ENCODE data around the gene UBAP2L.
A peak's percentile ranks its signal among the peaks of the same experiment; 100 is the strongest.
"Not testable (repeated sequence)": the region's sequence is repeated elsewhere in the genome, so short reads cannot be mapped to it uniquely, and the experiment has no call there.

UBAP2L gene

DNA sequence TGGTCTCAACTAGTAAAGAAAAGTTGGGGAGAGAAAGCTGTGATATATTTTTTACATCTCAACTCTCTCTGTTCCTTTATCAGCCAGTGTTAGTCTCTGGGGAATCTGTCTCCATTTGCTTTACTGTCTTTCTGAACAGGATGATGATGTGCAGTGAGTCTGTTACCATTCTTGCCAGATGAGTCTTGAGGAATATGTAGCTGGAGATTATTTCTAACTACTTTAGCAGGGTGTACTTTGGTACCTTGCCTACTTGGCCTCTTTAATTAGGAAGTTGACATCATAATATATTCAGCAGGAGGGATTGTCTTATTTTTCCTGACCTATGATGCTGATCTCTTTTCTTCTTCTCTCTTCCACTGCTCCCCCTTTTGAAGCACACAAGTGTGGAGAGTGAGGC lies 35.9 kb downstream of the UBAP2L start:
- peak; percentile 18 for DNase-seq (ENCODE audit: low spot score)

GRCh38 chr1:154258784-154259183 lies 38.0 kb downstream of the UBAP2L start:
- no peak for DNase-seq (ENCODE audit: low spot score)

- no peak for DNase-seq (ENCODE audit: low spot score)
Observed at GRCh38 chr1:154260127-154260526, 39.4 kb downstream of the UBAP2L start.

- no peak for DNase-seq (ENCODE audit: low spot score)
Observed at GRCh38 chr1:154263465-154264332, 42.9 kb downstream of the UBAP2L start.

- no peak for DNase-seq (ENCODE audit: low spot score)
Observed at GRCh38 chr1:154264454-154264853, 43.7 kb downstream of the UBAP2L start.

DNA sequence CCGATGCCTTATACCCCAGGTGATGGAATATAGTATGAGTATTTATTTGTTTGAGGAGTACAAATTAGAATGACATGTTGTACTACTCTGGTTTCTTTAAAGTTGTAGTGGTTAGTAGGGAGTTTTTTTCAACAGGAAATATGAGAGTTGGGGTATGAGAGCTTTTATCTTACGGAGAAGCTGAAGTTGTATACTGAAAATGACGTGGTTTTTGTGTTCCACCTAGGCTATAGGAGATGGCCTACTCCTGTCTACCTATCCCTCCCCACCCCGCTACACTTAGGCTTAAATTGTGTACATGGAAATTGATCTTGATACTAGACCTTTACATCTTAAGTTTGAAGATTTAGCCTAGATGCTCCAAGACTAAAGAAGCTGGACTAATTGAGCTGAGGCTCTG lies 44.8 kb downstream of the UBAP2L start:
- no peak for DNase-seq (ENCODE audit: low spot score)

- DNase-seq (ENCODE audit: low spot score) = no peak
Observed at GRCh38 chr1:154270833-154271232, 50.1 kb downstream of the UBAP2L start.

DNA sequence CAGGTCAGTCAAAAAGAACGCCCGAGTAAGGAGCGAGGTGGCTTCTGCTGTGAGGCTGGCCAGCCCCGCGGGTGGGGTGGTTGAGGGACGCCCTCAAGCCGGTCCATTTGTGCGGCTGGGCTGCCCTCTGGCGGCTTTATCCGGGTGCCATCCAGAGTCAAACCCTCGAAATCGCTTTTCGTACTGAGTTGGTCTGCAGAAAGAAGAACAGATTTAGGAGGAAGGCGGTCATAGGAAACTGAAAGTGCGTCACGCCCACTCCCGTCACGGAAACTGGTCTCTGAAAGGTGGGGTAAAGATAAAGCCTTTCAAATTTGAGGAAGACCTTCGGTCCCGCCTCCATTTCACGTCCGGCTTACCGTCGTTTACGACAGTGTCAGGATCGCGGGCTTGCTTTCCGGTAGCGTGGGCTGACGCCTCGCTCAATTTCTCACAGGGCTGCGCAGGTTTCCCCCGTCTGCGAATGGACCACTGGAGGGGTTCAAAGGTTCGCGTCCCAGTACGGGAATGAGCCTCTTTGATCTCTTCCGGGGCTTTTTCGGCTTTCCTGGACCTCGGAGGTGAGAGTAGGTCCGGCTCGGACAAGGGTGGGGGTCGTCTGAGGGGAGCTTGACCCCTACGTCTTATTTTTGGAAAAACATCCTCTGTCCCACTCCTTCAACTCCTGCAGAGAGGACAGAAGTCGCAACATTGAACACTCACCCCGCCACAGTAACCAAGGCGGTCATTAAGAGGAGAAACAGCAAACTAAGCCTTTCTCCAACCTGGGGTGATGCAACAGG lies 51.7 kb downstream of the UBAP2L start, which contains the start of gene HAX1:
Gene HAX1, plus strand, starts transcription at position 413 of the 782 bp plus-strand sequence. Its CDS starts 95 bp downstream, at position 508.
- DNase-seq (ENCODE audit: low spot score) = peak; percentile 94

DNA sequence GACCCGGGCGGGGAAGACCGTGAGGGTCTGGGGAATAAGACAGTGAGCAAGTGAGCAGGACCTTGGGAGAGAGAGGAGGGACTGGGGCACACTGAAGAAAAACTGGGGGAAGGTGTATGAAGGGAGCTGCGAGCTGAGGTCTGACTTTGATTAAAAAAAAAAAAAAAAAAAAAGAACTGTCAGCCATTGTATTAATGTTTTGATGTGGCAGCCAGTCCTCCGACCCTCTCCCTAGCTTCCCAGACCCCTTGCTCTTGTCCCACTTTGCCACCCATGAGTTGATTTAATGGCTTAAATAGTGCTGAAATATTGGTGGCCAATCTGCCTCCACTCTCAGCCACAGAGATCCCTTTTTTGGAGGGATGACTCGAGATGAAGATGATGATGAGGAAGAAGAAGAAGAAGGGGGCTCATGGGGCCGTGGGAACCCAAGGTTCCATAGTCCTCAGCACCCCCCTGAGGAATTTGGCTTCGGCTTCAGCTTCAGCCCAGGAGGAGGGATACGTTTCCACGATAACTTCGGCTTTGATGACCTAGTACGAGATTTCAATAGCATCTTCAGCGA lies 52.3 kb downstream of the UBAP2L start:
- peak; percentile 13 for DNase-seq (ENCODE audit: low spot score)

DNA sequence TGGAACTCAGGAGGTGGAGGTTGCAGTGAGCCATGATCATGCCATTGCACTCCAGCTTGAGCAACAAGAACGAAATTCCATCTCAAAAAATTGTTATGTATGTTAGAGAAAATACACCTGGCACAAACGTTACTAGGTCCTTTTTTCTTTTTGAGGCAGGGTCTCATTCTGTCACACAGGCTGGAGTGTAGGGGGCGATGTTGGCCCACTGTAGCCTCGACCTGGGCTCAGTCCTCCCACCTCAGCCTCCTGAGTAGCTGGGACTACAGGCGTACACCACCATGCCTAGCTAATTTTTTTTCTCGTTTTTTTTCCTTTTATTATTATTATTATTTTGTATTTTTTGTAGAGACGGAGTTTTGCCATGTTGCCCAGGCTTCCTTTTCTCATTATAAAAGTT lies 56.0 kb downstream of the UBAP2L start:
- DNase-seq (ENCODE audit: low spot score) = no peak

DNA sequence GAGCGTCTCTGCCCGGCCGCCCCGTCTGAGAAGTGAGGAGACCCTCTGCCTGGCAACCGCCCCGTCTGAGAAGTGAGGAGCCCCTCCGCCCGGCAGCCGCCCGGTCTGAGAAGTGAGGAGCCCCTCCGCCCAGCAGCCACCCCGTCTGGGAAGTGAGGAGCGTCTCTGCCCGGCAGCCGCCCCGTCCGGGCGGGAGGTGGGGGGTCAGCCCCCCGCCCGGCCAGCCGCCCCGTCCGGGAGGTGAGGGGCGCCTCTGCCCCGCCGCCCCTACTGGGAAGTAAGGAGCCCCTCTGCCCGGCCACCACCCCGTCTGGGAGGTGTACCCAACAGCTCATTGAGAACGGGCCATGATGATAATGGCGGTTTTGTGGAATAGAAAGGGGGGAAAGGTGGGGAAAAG lies 66.8 kb downstream of the UBAP2L start:
- not testable (repeated sequence) for DNase-seq (ENCODE audit: low spot score)

GRCh38 chr1:154288661-154289060 lies 67.9 kb downstream of the UBAP2L start:
- DNase-seq (ENCODE audit: low spot score) = no peak

DNA sequence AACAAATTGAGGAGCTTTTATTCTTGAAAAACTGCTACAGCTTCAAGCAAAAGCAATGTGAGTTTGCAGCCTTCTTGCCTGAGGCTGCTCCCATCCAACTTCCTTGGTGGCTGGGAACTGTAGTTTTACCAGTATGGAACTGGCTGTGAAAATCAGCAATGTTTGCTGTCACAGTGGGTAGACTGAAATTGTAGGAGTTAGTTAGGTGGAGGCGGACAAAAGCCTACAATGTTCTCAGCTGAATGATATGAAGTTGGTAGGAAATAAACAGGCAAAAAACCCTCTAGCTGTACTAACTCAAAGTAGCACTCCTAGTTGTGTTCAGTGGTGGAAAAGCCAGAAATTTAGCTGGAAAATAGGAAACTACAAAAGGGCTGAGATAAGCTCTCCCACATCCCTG lies 70.2 kb downstream of the UBAP2L start:
- DNase-seq (ENCODE audit: low spot score) = no peak

- no peak for DNase-seq (ENCODE audit: low spot score)
Observed at GRCh38 chr1:154295408-154296235, 74.9 kb downstream of the UBAP2L start.

DNA sequence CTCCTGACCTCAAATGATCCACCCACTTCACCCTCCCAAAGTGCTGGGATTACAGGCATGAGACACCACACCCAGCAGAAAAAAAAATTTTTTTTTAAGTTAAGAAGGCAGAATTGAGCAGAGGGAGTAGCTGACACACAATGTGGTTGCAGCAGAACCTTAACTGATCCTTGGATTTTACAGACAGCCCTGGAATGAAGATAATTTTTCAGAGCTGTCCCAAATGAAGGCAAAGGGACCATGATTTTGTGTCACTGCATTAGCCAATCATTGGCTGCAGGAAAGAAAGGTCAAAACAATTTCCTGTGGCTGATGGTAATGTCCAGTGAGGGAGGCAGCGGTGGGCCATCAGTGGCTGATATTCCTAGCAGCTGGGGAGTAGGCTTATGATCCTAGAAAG lies 80.8 kb downstream of the UBAP2L start:
- no peak for DNase-seq (ENCODE audit: low spot score)

- no peak for DNase-seq (ENCODE audit: low spot score)
Observed at GRCh38 chr1:154304664-154305337, 84.0 kb downstream of the UBAP2L start.

GRCh38 chr1:154306151-154306550 lies 85.4 kb downstream of the UBAP2L start:
- DNase-seq (ENCODE audit: low spot score) = peak; percentile 71

GRCh38 chr1:154307670-154308270 lies 87.0 kb downstream of the UBAP2L start:
- DNase-seq (ENCODE audit: low spot score) = not testable (repeated sequence)

GRCh38 chr1:154309136-154309535 lies 88.4 kb downstream of the UBAP2L start:
- not testable (repeated sequence) for DNase-seq (ENCODE audit: low spot score)

- not testable (repeated sequence) for DNase-seq (ENCODE audit: low spot score)
Observed at GRCh38 chr1:154312229-154313065, 91.7 kb downstream of the UBAP2L start.
